ENCODE measurements around the gene BOK.
"Not testable (repeated sequence)": the region's sequence is repeated elsewhere in the genome, so short reads cannot be mapped to it uniquely, and the experiment has no call there.

Gene BOK

GRCh38 chr2:241571821-241572620, 13.5 kb downstream of the BOK start:
- DNase-seq (ENCODE audit: low read depth in 2 of 2), result no peak

- DNase-seq (ENCODE audit: low read depth in 2 of 2), result not testable (repeated sequence)
Observed at GRCh38 chr2:241572915-241573651, 14.5 kb downstream of the BOK start.

- DNase-seq (ENCODE audit: low read depth in 2 of 2), result no peak
Observed at GRCh38 chr2:241573741-241574140, 15.2 kb downstream of the BOK start.

GRCh38 chr2:241574911-241575623, 16.5 kb downstream of the BOK start:
- no peak for DNase-seq (ENCODE audit: low read depth in 2 of 2)

- DNase-seq (ENCODE audit: low read depth in 2 of 2), result no peak
Observed at GRCh38 chr2:241575624-241576292, 17.2 kb downstream of the BOK start.

GRCh38 chr2:241576293-241576654, 17.7 kb downstream of the BOK start:
- DNase-seq (ENCODE audit: low read depth in 2 of 2), result no peak

GRCh38 chr2:241577413-241578122, 19.0 kb downstream of the BOK start:
- DNase-seq (ENCODE audit: low read depth in 2 of 2), result no peak

- no peak for DNase-seq (ENCODE audit: low read depth in 2 of 2)
Observed at GRCh38 chr2:241579281-241579680, 20.7 kb downstream of the BOK start.

GRCh38 chr2:241582328-241582727, 23.8 kb downstream of the BOK start:
- no peak for DNase-seq (ENCODE audit: low read depth in 2 of 2)

GRCh38 chr2:241582806-241583205, 24.3 kb downstream of the BOK start:
- DNase-seq (ENCODE audit: low read depth in 2 of 2), result no peak

- DNase-seq (ENCODE audit: low read depth in 2 of 2), result no peak
Observed at GRCh38 chr2:241584436-241584835, 25.9 kb downstream of the BOK start.

- no peak for DNase-seq (ENCODE audit: low read depth in 2 of 2)
Observed at GRCh38 chr2:241586564-241587264, 28.2 kb downstream of the BOK start.

GRCh38 chr2:241589863-241590262, 31.3 kb downstream of the BOK start:
- DNase-seq (ENCODE audit: low read depth in 2 of 2), result not testable (repeated sequence)

GRCh38 chr2:241590496-241591455, 32.2 kb downstream of the BOK start:
- not testable (repeated sequence) for DNase-seq (ENCODE audit: low read depth in 2 of 2)

- no peak for DNase-seq (ENCODE audit: low read depth in 2 of 2)
Observed at GRCh38 chr2:241592126-241592845, 33.7 kb downstream of the BOK start.

GRCh38 chr2:241593271-241593670, 34.7 kb downstream of the BOK start:
- no peak for DNase-seq (ENCODE audit: low read depth in 2 of 2)

- no peak for DNase-seq (ENCODE audit: low read depth in 2 of 2)
Observed at GRCh38 chr2:241595600-241596140, 37.1 kb downstream of the BOK start.

GRCh38 chr2:241597561-241597960, 39.0 kb downstream of the BOK start:
- no peak for DNase-seq (ENCODE audit: low read depth in 2 of 2)

GRCh38 chr2:241598061-241598460, 39.5 kb downstream of the BOK start:
- DNase-seq (ENCODE audit: low read depth in 2 of 2), result no peak
